Mucosa of stomach (tissue), 1 donor: ENCODE measurements around the gene DENND1A.

ENCODE experiments used
- H3K27me3 ChIP-seq: one replicate; pipeline ENCODE4 v1.7.0; 2013; ENCODE audit warnings: mild to moderate bottlenecking, low read length; ENCODE audit not compliant: control insufficient read depth, insufficient read depth
- H3K36me3 ChIP-seq: one replicate; pipeline ENCODE4 v1.7.0; 2013; ENCODE audit warnings: low read length; ENCODE audit not compliant: control insufficient read depth, insufficient read depth
- H3K4me1 ChIP-seq: one replicate; pipeline ENCODE4 v1.7.0; 2013; ENCODE audit warnings: mild to moderate bottlenecking, low read length; ENCODE audit not compliant: control insufficient read depth, insufficient read depth
- H3K4me3 ChIP-seq: one replicate; pipeline ENCODE4 v1.7.0; 2013; ENCODE audit warnings: low read length
- H3K9ac ChIP-seq: one replicate; pipeline ENCODE4 v1.7.0; 2013; ENCODE audit warnings: mild to moderate bottlenecking, low read length, moderate library complexity
- H3K9me3 ChIP-seq: one replicate; pipeline ENCODE4 v1.7.0; 2013; ENCODE audit warnings: mild to moderate bottlenecking, low read length, moderate library complexity; ENCODE audit not compliant: control insufficient read depth
- donor health status: Pancreatic carcinoma.

Gene DENND1A

DNA sequence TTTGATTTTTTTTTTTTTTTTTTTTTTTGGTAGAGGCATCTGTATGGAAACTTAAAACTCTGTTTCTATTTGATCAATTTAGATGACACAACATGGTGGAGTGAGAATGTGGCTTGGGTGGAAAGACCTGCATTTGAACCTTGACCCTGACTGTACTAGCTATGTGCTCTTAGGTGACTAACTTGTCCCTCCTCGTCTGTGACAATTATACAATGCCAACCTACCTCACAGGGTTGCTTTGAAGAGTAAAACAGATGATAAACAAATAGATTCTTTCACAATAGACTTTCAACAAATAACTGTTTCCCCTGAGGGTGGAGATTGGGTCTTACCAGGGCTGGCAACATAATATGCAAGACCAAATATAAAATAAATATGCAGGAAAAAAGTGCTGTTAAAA, 464.6 kb downstream of the DENND1A start:
- Histone ChIP-seq H3K36me3 (no peaks in the 10 kb centered on the region), H3K4me1 (no peaks in the 10 kb centered on the region), H3K9me3 (no peaks in the 10 kb centered on the region), H3K9ac (no peak overlapping the region), H3K4me3 (no peak overlapping the region), H3K27me3 (no peaks in the 10 kb centered on the region)

DNA sequence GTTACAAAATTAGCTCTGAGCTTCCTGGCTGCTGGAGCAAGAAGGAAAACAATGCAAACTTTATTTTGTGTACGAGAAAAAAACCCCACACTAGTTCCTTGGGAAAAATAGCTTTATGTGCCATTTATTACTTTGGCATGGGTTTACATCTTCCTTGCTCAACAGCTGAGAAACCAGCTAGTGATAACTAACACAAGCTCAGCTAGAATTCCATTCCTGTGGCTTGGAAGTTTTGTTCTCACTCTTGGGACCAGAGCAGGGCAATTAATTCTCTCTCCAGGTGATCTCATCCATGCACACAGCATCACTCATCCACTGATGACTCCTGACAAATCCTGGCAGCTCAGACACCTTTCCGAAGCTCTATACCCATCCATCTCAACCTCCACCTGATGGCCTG, 469.8 kb downstream of the DENND1A start:
- H3K4me1 ChIP-seq, result no peaks in the 10 kb centered on the region
- H3K36me3 ChIP-seq, result peaks cover 4% of the 10 kb centered on the region
- no peaks in the 10 kb centered on the region for H3K9me3 ChIP-seq
- H3K9ac ChIP-seq, result no peak overlapping the region
- no peaks in the 10 kb centered on the region for H3K27me3 ChIP-seq
- no peak overlapping the region for H3K4me3 ChIP-seq

DNA sequence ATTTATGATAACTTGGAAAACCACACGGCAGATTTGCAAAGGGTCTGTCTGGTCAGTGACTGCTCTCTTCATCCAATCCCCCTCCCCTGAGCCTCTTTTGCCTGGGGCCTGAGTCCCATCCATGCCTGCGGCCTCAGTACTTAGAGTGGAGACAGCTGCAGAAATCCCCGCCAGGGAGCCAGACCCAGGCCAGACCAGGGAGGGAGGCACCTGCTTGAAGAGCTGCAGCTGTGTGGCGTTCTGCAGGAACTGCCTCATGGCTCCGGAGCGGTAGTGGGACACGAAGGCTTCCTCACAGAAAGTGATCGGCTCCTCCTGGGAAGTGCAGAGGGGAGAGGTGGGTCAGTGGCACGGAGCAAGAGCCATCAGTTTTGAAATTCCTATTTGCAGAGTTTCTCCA, 472.3 kb downstream of the DENND1A start:
- no peak overlapping the region for H3K4me3 ChIP-seq
- no peak overlapping the region for H3K9ac ChIP-seq
- H3K9me3 ChIP-seq, result no peaks in the 10 kb centered on the region
- peaks cover 6% of the 10 kb centered on the region for H3K36me3 ChIP-seq
- peaks cover 4% of the 10 kb centered on the region for H3K4me1 ChIP-seq
- no peaks in the 10 kb centered on the region for H3K27me3 ChIP-seq

DNA sequence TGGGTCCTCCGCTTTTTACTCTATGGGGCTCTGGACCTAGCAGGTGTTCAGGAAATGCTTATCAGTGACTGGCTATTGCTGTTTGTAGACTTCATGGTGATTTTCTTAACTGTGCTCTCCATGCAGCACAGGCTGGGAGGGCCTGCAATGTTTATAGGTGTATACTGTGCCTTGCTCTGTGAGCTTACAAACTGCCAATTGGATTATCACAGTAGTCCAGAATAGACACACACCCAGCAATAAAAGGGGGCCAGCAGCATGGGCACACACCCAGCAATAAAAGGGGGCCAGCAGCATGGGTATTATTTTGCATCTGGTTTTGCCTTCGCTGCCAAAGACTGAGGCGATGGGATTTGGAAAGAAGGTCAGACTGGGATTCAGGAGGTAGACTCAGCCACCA, 473.9 kb downstream of the DENND1A start:
- H3K4me3 ChIP-seq, result no peak overlapping the region
- H3K27me3 ChIP-seq, result no peaks in the 10 kb centered on the region
- H3K9me3 ChIP-seq, result no peaks in the 10 kb centered on the region
- no peak overlapping the region for H3K9ac ChIP-seq
- peaks cover 4% of the 10 kb centered on the region for H3K4me1 ChIP-seq
- H3K36me3 ChIP-seq, result peaks cover 10% of the 10 kb centered on the region

DNA sequence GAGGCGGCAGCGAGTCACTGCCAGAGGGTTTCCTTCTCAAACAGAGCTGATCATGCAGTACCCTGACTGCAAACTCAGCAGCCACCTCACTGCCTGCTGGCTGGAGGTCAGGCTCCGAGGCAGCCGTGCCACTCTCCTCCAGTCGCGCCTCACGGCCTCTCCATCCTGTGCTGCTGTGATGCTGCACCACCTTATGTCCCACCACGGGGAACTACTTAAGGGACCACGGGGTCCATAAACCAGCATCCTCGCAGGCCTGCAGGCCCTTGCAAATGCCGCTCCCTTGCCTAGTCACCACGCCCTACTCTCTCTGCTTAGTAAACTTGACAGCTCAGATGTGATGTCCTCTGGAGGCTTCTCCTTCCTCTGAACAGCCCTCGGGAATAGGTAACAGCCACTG, 474.7 kb downstream of the DENND1A start:
- H3K4me3 ChIP-seq, result no peak overlapping the region
- no peak overlapping the region for H3K9ac ChIP-seq
- H3K4me1 ChIP-seq, result peaks cover 4% of the 10 kb centered on the region

DNA sequence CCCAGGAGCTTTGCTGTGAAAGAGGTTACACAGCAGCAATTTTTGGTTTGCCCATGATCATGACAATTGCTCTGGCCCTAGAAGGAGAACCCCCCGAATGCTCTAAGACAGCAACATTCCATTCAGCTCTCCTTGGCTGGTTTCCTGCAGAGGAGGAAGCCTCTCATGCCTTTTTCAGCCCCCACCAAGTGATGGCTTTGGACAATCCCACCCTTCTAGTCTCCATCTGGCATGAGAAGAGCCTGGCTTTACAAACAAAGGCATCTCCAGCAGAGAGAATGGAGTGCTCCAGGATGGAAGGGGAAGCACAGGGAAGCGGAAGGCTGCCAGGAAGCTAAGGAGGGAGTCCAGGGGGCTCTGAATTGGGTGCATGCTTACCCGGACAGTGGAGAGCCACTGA, 475.6 kb downstream of the DENND1A start:
- Histone ChIP-seq H3K36me3 (peaks cover 10% of the 10 kb centered on the region), H3K4me3 (no peak overlapping the region), H3K4me1 (peaks cover 4% of the 10 kb centered on the region), H3K9ac (no peak overlapping the region), H3K9me3 (no peaks in the 10 kb centered on the region), H3K27me3 (no peaks in the 10 kb centered on the region)

More for the DNA sequence above, 474.7 kb downstream of the DENND1A start:
- Histone ChIP-seq H3K36me3 (peaks cover 10% of the 10 kb centered on the region), H3K9me3 (no peaks in the 10 kb centered on the region), H3K27me3 (no peaks in the 10 kb centered on the region)

DNA sequence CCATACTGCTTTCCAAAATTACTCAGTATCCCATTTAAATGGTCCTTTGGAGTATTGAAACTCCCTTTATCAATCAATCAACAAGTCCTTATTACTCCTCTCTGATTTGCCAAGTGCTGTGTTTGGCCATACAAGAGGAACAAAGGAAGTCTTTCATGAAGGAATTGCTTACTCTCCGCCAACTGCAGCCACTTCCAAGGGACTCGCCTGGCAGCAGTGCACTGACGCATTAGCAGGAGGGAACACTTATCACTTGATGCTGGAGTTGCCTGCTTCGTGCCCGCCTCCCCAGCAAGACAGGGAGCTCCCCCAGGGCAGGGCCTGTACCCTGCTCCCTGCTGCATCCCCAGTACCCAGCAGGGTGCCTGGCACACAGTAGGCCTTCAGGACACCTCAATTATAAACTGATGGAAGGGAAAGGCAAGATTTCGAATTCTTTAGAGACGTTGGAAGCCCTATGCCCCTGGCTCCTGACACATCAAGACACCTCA, 476.1 kb downstream of the DENND1A start:
- H3K9ac ChIP-seq, result no peak overlapping the region
- peaks cover 10% of the 10 kb centered on the region for H3K36me3 ChIP-seq
- peaks cover 4% of the 10 kb centered on the region for H3K4me1 ChIP-seq
- no peaks in the 10 kb centered on the region for H3K9me3 ChIP-seq
- H3K27me3 ChIP-seq, result no peaks in the 10 kb centered on the region
- H3K4me3 ChIP-seq, result no peak overlapping the region

DNA sequence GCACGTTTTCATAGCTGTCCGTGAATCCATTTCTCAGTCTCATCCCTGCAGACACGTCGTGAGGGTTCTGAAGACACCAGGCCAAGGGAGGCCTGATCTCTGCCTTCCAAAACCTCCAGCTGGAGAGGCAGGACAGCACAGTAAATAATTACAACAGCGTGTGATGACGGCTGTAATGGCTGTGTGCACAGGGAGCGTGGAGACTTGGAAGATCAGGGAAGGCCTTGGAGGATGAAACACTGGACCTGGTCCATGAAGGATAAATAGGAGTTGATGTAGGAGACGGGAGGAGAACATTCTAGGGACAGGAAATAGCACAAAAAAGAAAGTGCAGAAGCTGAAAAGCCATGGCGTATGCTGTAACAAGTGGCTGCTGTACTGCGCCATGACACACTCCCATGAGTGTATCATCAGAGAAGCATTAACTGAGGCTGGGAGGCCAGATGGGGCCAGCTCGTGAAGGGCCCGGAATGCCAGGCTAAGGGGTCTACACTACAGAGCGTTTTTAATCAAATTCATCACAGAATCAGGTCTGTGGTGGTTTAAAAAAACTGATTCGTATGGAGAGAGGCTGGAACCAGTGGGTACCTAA, 476.8 kb downstream of the DENND1A start:
- Histone ChIP-seq H3K9ac (no peak overlapping the region), H3K36me3 (peaks cover 10% of the 10 kb centered on the region), H3K27me3 (no peaks in the 10 kb centered on the region), H3K9me3 (no peaks in the 10 kb centered on the region), H3K4me1 (peaks cover 4% of the 10 kb centered on the region), H3K4me3 (no peak overlapping the region)

DNA sequence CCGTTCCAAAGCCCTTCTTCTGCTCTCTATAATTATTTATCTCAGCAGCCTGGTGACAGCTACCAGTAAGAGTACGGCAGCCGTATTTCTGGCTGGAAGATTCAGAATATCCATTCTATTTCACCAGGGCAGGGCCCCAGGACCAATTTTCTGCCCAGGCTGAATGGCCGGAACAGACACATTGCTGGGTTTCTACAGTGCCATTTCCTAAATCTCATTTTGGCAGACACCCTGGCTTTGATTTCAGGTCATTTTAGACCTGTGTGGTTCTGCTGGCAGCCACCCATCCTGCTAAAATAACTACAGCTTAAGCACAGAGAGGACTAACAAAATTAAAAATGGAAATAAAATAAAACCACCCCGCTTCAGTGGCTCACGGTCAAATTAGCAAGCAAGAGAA, 478.9 kb downstream of the DENND1A start:
- no peak overlapping the region for H3K4me3 ChIP-seq
- H3K27me3 ChIP-seq, result no peaks in the 10 kb centered on the region
- no peak overlapping the region for H3K9ac ChIP-seq
- H3K36me3 ChIP-seq, result peaks cover 10% of the 10 kb centered on the region
- H3K4me1 ChIP-seq, result peaks cover 4% of the 10 kb centered on the region
- no peaks in the 10 kb centered on the region for H3K9me3 ChIP-seq

DNA sequence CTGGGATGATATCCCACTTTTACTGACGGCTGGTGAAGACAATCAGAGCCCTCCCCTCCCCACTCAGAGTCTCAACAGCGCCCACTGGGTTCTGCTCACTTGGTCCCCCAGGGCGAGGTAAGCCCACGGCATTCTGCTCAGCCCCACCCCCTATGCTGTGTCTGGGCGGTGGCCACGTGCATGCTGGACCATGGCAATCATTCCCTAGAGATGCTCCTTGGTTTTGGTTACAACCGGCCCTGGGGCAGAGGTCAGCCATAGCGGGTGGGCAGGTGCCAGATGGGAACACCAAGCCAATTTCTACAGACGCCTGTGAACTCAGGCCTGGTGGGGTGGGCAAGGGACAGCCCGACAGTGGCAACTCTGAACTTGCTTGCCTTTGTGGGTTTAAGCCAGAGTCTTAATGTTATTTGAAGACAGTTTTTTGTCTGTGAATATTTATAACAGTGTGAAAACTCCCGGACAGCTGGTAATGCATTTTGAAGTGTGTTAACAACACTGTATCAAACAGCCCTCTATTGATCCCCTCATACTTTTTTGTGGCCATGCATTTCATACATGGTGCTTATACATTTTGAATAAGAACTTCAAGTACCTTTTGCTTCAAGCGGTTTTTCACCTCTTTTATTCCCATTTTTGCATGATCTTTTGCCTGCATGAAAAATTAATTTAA, 479.7 kb downstream of the DENND1A start:
- Histone ChIP-seq H3K4me3 (no peak overlapping the region), H3K9ac (no peak overlapping the region), H3K9me3 (no peaks in the 10 kb centered on the region), H3K36me3 (peaks cover 7% of the 10 kb centered on the region), H3K4me1 (peaks cover 4% of the 10 kb centered on the region), H3K27me3 (no peaks in the 10 kb centered on the region)

DNA sequence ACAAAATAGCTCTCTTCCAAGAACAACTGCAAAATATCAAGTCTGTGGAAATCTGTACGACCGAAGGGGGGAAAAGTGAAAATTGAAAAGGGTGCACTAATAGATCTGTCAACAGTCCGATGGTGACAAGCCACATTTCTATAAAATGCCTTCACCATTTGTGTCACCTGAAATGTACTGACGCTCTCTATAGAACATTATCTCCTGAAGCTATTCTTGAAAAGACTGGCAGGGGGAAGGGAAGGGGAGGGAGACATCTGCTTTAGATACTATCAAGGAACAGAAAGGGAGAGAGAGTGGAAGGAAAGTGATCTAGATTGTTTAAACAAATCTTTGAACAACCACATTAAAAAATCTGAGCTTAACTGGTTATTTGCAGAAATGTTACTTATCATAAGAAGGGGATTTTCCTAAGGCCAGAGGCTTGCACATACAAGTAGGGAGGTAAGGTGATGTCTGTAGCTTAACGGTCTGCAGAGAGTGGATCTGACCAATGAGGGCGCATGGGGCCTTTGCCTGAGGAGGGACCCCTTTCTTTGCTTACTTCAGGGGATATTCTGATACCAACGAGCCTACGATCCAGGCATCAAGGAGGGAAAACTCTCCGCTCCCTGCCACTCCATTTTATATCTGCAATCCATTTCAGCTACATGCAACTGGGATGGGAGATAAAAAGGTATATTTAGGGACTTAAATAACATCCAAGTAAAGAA, 481.8 kb downstream of the DENND1A start:
- no peak overlapping the region for H3K9ac ChIP-seq
- H3K9me3 ChIP-seq, result no peaks in the 10 kb centered on the region
- no peak overlapping the region for H3K4me3 ChIP-seq
- H3K36me3 ChIP-seq, result peaks cover 4% of the 10 kb centered on the region
- H3K4me1 ChIP-seq, result no peaks in the 10 kb centered on the region
- no peaks in the 10 kb centered on the region for H3K27me3 ChIP-seq

DNA sequence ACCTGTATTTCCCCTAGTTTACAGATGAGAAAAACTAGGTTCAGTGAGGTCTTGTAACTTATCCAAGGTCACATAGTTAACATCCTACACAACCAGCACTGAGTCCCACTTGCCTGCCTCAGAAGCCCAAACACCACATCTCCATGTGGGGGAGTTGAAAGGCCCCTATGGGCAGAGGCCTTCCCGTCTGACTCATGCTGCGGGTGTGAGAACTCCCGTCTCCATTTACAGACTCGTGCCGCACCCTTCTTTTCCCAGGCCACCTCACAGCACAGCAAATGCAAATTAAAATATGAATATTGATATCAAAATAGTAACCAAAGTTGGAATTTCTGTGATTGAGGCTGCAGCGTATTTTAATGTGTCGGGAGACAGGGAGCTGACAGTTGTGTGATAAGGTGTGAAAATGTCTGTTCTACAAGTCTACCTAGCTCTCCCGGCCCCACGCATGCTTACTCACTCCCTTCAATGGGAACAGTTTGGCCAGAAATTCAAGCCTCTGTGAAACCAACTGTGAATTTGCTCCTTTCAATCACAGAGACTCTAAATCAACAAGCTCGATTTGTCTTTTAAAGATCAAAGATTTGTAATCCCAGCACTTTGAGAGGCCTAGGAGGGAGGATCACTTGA, 483.8 kb downstream of the DENND1A start:
- Histone ChIP-seq H3K27me3 (no peaks in the 10 kb centered on the region), H3K4me1 (no peaks in the 10 kb centered on the region), H3K36me3 (no peaks in the 10 kb centered on the region), H3K9me3 (no peaks in the 10 kb centered on the region), H3K9ac (no peak overlapping the region), H3K4me3 (no peak overlapping the region)
